Measurements from ENCODE around the gene TNRC6B.

TNRC6B gene

GRCh38 chr22:40361100-40361499, 183.4 kb downstream of the TNRC6B start:
- in situ Hi-C loops (cut with MboI; ENCODE audit: low sequenced_read_pairs, unreplicated experiment): loop anchor here (25.0 kb wide), 1 partner anchor 824 kb away; the partner anchor contains the start of gene RPS19BP1
- no peak for DNase-seq (ENCODE audit: low spot score)
- TF ChIP-seq CTCF (IDR thresholded peaks at IDR 0.05; ENCODE audit: borderline replicate concordance, control extremely low read depth, extremely low read depth, insufficient read depth, missing control alignments): no peak

GRCh38 chr22:40363059-40363458, 185.3 kb downstream of the TNRC6B start:
- in situ Hi-C loops (cut with MboI; ENCODE audit: low sequenced_read_pairs, unreplicated experiment): loop anchor here (25.0 kb wide), 1 partner anchor 826 kb away; the partner anchor contains the start of gene RPS19BP1
- TF ChIP-seq CTCF (IDR thresholded peaks at IDR 0.05; ENCODE audit: borderline replicate concordance, control extremely low read depth, extremely low read depth, insufficient read depth, missing control alignments): no peak
- DNase-seq (ENCODE audit: low spot score): no peak

- in situ Hi-C loops (cut with MboI; ENCODE audit: low sequenced_read_pairs, unreplicated experiment): loop anchor here (25.0 kb wide), 1 partner anchor 827 kb away; the partner anchor contains the start of gene RPS19BP1
- DNase-seq (ENCODE audit: low spot score): no peak
- no peak for TF ChIP-seq CTCF (IDR thresholded peaks at IDR 0.05; ENCODE audit: borderline replicate concordance, control extremely low read depth, extremely low read depth, insufficient read depth, missing control alignments)
Observed at GRCh38 chr22:40364431-40364830, 186.7 kb downstream of the TNRC6B start.

- no peak for TF ChIP-seq CTCF (IDR thresholded peaks at IDR 0.05; ENCODE audit: borderline replicate concordance, control extremely low read depth, extremely low read depth, insufficient read depth, missing control alignments)
- in situ Hi-C loops (cut with MboI; ENCODE audit: low sequenced_read_pairs, unreplicated experiment): loop anchor here (25.0 kb wide), 1 partner anchor 829 kb away; the partner anchor contains the start of gene RPS19BP1
Observed at GRCh38 chr22:40366068-40366467, 188.3 kb downstream of the TNRC6B start.

GRCh38 chr22:40367342-40367741, 189.6 kb downstream of the TNRC6B start:
- no peak for TF ChIP-seq CTCF (IDR thresholded peaks at IDR 0.05; ENCODE audit: borderline replicate concordance, control extremely low read depth, extremely low read depth, insufficient read depth, missing control alignments)
- in situ Hi-C loops (cut with MboI; ENCODE audit: low sequenced_read_pairs, unreplicated experiment): loop anchor here (25.0 kb wide), 1 partner anchor 830 kb away; the partner anchor contains the start of gene RPS19BP1
- DNase-seq (ENCODE audit: low spot score): no peak

More at GRCh38 chr22:40366068-40366467, 188.3 kb downstream of the TNRC6B start:
- DNase-seq (ENCODE audit: low spot score): no peak

- TF ChIP-seq CTCF (IDR thresholded peaks at IDR 0.05; ENCODE audit: borderline replicate concordance, control extremely low read depth, extremely low read depth, insufficient read depth, missing control alignments): no peak
- DNase-seq (ENCODE audit: low spot score): no peak
- in situ Hi-C loops (cut with MboI; ENCODE audit: low sequenced_read_pairs, unreplicated experiment): loop anchor here (25.0 kb wide), 1 partner anchor 831 kb away; the partner anchor contains the start of gene RPS19BP1
Observed at GRCh38 chr22:40368016-40368415, 190.3 kb downstream of the TNRC6B start.
